ENCODE data around the gene IER2. TPM values are rescaled to one million over a fixed set of nuclear protein-coding genes. Genes with fewer than 3 reads are reported as not detected.
A peak's percentile ranks its signal among the peaks of the same experiment; 100 is the strongest.

IER2 gene
- total and polyA plus RNA-seq, 9 of the 15 experiments (the other 6 are each of a cell fraction or from before 2014, with no cell fraction given), result 4.5 to 205 (median 23.7) TPM

DNA sequence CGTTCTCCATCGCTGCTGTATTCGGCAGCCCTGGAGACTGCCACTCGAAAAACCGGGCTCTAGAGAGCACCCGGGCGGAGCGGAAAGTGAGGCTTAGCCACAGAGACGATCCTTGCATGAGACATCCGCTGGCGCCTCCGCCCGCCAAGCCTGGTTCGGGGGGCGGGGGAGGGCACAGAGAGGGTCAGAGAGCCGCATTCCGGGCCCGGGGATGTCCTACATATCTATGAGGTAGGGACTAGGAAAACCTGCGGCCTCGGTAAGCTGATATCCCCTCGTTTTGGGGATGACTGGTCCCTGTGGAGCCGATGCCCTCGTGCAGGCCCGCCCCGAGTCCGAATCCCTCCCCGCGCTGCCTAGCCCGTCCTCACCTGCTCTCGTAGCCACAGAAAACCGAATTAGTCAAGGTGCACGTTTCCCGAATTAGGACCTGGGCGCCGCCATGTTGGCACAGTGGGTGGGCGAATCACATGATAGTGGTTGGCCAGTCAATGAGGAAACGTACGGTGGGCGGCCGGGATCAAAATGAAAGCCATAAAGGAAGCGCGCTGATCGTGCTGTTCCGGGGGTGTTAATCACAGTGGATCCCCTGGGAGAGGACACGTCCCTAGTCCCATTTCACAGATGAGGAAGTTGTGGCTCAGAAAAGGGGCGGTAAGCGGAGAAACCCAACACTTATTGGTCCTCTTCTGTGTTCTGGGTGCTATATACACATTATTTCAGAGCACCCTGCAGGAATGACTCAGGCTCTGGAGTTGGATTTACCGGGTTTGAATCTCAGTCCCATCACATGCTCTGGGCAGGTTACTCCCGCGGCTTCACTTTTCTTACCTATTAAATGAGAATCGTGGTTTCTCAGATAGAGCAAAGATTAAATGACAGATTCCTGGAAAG, 33.7 kb upstream of the IER2 start, which contains the start of gene TRMT1 (continued):
- TF ChIP-seq, protein P1, sequence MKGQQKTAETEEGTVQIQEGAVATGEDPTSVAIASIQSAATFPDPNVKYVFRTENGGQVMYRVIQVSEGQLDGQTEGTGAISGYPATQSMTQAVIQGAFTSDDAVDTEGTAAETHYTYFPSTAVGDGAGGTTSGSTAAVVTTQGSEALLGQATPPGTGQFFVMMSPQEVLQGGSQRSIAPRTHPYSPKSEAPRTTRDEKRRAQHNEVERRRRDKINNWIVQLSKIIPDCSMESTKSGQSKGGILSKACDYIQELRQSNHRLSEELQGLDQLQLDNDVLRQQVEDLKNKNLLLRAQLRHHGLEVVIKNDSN (CRISPR knock-in tag; IDR thresholded peaks at IDR 0.05), result peak; percentile 98
- TF ChIP-seq ARID2 (IDR thresholded peaks at IDR 0.05), result no peak
- TF ChIP-seq, protein P2, sequence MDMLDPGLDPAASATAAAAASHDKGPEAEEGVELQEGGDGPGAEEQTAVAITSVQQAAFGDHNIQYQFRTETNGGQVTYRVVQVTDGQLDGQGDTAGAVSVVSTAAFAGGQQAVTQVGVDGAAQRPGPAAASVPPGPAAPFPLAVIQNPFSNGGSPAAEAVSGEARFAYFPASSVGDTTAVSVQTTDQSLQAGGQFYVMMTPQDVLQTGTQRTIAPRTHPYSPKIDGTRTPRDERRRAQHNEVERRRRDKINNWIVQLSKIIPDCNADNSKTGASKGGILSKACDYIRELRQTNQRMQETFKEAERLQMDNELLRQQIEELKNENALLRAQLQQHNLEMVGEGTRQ (CRISPR knock-in tag; IDR thresholded peaks at IDR 0.05), result peak; percentile 96
- TF ChIP-seq, protein P3, sequence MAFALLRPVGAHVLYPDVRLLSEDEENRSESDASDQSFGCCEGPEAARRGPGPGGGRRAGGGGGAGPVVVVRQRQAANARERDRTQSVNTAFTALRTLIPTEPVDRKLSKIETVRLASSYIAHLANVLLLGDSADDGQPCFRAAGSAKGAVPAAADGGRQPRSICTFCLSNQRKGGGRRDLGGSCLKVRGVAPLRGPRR (CRISPR knock-in tag; IDR thresholded peaks at IDR 0.05), result no peak
- TF ChIP-seq TEAD2 (tag; IDR thresholded peaks at IDR 0.05), result no peak
- no peak for TF ChIP-seq ZKSCAN3 (CRISPR knock-in tag; IDR thresholded peaks at IDR 0.05)
- TF ChIP-seq SUPT5H (IDR thresholded peaks at IDR 0.05), result 0 out of 2 replicates have a peak, but pooled peaks have one; percentile 50
- TF ChIP-seq TCF7 (IDR thresholded peaks at IDR 0.05; ENCODE audit: borderline replicate concordance), result peak; percentile 65; the same call in 1 of the 2 replicates
- no peak for TF ChIP-seq ZNF431 (CRISPR knock-in tag; IDR thresholded peaks at IDR 0.05)
- TF ChIP-seq, protein P4, sequence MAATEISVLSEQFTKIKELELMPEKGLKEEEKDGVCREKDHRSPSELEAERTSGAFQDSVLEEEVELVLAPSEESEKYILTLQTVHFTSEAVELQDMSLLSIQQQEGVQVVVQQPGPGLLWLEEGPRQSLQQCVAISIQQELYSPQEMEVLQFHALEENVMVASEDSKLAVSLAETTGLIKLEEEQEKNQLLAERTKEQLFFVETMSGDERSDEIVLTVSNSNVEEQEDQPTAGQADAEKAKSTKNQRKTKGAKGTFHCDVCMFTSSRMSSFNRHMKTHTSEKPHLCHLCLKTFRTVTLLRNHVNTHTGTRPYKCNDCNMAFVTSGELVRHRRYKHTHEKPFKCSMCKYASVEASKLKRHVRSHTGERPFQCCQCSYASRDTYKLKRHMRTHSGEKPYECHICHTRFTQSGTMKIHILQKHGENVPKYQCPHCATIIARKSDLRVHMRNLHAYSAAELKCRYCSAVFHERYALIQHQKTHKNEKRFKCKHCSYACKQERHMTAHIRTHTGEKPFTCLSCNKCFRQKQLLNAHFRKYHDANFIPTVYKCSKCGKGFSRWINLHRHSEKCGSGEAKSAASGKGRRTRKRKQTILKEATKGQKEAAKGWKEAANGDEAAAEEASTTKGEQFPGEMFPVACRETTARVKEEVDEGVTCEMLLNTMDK (IDR thresholded peaks at IDR 0.05; ENCODE audit: borderline replicate concordance, insufficient read depth, low read depth, low read length, poor library complexity, severe bottlenecking), result no peak
- TF ChIP-seq HDAC2 (IDR thresholded peaks at IDR 0.05), result peak; percentile 100
- TF ChIP-seq, protein P5, sequence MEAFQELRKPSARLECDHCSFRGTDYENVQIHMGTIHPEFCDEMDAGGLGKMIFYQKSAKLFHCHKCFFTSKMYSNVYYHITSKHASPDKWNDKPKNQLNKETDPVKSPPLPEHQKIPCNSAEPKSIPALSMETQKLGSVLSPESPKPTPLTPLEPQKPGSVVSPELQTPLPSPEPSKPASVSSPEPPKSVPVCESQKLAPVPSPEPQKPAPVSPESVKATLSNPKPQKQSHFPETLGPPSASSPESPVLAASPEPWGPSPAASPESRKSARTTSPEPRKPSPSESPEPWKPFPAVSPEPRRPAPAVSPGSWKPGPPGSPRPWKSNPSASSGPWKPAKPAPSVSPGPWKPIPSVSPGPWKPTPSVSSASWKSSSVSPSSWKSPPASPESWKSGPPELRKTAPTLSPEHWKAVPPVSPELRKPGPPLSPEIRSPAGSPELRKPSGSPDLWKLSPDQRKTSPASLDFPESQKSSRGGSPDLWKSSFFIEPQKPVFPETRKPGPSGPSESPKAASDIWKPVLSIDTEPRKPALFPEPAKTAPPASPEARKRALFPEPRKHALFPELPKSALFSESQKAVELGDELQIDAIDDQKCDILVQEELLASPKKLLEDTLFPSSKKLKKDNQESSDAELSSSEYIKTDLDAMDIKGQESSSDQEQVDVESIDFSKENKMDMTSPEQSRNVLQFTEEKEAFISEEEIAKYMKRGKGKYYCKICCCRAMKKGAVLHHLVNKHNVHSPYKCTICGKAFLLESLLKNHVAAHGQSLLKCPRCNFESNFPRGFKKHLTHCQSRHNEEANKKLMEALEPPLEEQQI (IDR thresholded peaks at IDR 0.05), result no peak
- peak; percentile 80 for TF ChIP-seq MAFK (IDR thresholded peaks at IDR 0.05; ENCODE audit: low read length)
- TF ChIP-seq, protein P6, sequence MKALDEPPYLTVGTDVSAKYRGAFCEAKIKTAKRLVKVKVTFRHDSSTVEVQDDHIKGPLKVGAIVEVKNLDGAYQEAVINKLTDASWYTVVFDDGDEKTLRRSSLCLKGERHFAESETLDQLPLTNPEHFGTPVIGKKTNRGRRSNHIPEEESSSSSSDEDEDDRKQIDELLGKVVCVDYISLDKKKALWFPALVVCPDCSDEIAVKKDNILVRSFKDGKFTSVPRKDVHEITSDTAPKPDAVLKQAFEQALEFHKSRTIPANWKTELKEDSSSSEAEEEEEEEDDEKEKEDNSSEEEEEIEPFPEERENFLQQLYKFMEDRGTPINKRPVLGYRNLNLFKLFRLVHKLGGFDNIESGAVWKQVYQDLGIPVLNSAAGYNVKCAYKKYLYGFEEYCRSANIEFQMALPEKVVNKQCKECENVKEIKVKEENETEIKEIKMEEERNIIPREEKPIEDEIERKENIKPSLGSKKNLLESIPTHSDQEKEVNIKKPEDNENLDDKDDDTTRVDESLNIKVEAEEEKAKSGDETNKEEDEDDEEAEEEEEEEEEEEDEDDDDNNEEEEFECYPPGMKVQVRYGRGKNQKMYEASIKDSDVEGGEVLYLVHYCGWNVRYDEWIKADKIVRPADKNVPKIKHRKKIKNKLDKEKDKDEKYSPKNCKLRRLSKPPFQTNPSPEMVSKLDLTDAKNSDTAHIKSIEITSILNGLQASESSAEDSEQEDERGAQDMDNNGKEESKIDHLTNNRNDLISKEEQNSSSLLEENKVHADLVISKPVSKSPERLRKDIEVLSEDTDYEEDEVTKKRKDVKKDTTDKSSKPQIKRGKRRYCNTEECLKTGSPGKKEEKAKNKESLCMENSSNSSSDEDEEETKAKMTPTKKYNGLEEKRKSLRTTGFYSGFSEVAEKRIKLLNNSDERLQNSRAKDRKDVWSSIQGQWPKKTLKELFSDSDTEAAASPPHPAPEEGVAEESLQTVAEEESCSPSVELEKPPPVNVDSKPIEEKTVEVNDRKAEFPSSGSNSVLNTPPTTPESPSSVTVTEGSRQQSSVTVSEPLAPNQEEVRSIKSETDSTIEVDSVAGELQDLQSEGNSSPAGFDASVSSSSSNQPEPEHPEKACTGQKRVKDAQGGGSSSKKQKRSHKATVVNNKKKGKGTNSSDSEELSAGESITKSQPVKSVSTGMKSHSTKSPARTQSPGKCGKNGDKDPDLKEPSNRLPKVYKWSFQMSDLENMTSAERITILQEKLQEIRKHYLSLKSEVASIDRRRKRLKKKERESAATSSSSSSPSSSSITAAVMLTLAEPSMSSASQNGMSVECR (CRISPR knock-in tag; IDR thresholded peaks at IDR 0.05), result peak; percentile 100
